ENCODE results near the gene CCNL2.

GRCh38 chr1:1387098-1388077 is 11.7 kb downstream of the CCNL2 start:
- TF ChIP-seq POLR2A (IDR thresholded peaks at IDR 0.05; ENCODE audit: low read length), result no peak
- TF ChIP-seq GATA1 (IDR thresholded peaks at IDR 0.05; ENCODE audit: low read depth, low read length), result no peak
